Prostate gland (tissue), 2 donors: Measurements from ENCODE around the gene POFUT1. TPM values are rescaled to one million over a fixed set of nuclear protein-coding genes. Genes with fewer than 3 reads are reported as not detected.

Source experiments
- DNase-seq: peaks from one replicate; pipeline ENCODE4 v3.0.0-alpha.2; 2019; ENCODE audit warnings: low spot score
- H3K27ac ChIP-seq, 2 donors: fragments of 200-600 bp; sonication (generic); 2 replicates each; pipeline ENCODE4 v1.5.1; 2017 to 2019
- H3K27me3 ChIP-seq: fragments of 200-600 bp; sonication (generic); replicated peaks from 2 replicates; pipeline ENCODE4 v1.5.1; 2019; ENCODE audit not compliant: insufficient read depth
- H3K36me3 ChIP-seq, 2 donors: fragments of 200-600 bp; sonication (generic); 1 replicate in 1 of 2; 2 replicates in 1 of 2; pipeline versions ENCODE4 v1.5.1 to v1.8.1; 2017 to 2019
- H3K4me1 ChIP-seq: fragments of 200-600 bp; sonication (generic); replicated peaks from 2 replicates; pipeline ENCODE4 v1.5.1; 2019
- H3K4me3 ChIP-seq, 2 donors: fragments of 200-600 bp; sonication (generic); 2 replicates each; pipeline ENCODE4 v1.5.1; 2017 to 2019
- H3K9me3 ChIP-seq: fragments of 200-600 bp; sonication (generic); 2 replicates; pipeline ENCODE4 v1.5.1; 2017
- CTCF ChIP-seq, 4 experiments: fragments of 200-600 bp in 2 of 4; fragments of 450-650 bp in 2 of 4; sonication (generic) in 2 of 4; IDR thresholded peaks; 1 replicate in 3 of 4; 2 replicates in 1 of 4; pipeline ENCODE4 v1.5.1; 2016 to 2019; ENCODE audit warnings: antibody characterized with exemption in 4 of 4, mild to moderate bottlenecking in 2 of 4, moderate library complexity in 2 of 4
- POLR2A ChIP-seq: fragments of 450-650 bp; IDR thresholded peaks from one replicate; pipeline ENCODE4 v1.6.1; 2016; ENCODE audit warnings: antibody characterized with exemption, mild to moderate bottlenecking
- POLR2AphosphoS5 ChIP-seq: sonication (generic); formaldehyde crosslinking; IDR thresholded peaks from one replicate; pipeline ENCODE4 v1.6.1; 2017; ENCODE audit warnings: antibody characterized with exemption
- WGBS: methylation state at CpG from one replicate; pipeline ENCODE4 v1.1.5; 2018; 5-methylcytosine and 5-hydroxymethylcytosine counted together
- intact Hi-C: fragments of 100-400 bp; cut with DNase I; formaldehyde crosslinking; loops from one replicate; pipeline ENCODE4 v1.14.2; 2022
- total RNA-seq, 2 donors: library from RNA; depleted of rRNA; stranded (reverse); fragments of >200 nt; gene quantifications; one replicate each; pipeline ENCODE4 v1.1.0, GENCODE V29; 2016

POFUT1 gene
- total RNA-seq, 2 donors from 2014 or later = 33.2 to 44.3 TPM

GRCh38 chr20:32181606-32182005 is 26.1 kb upstream of the POFUT1 start:
- no peaks in the 10 kb centered on the region for H3K36me3 ChIP-seq
- no peak for DNase-seq
- H3K9me3 ChIP-seq = no peaks in the 10 kb centered on the region
- no peak overlapping the region for H3K4me3 ChIP-seq
- H3K27ac ChIP-seq = no peak overlapping the region
- 94% methylated on average over 2 of the region's 2 CpGs for WGBS
- TF ChIP-seq CTCF (IDR thresholded peaks at IDR 0.05) (no peak), POLR2A (no peak), POLR2AphosphoS5 (no peak)
- H3K4me1 ChIP-seq = no peaks in the 10 kb centered on the region
- intact Hi-C loops = no loop called here
- H3K27me3 ChIP-seq = no peaks in the 10 kb centered on the region

- Histone ChIP-seq H3K4me3 (no peak overlapping the region), H3K4me1 (peaks cover 2% of the 10 kb centered on the region), H3K27me3 (no peaks in the 10 kb centered on the region), H3K9me3 (no peaks in the 10 kb centered on the region), H3K36me3 (no peaks in the 10 kb centered on the region), H3K27ac (no peak overlapping the region)
- no peak for DNase-seq
- TF ChIP-seq POLR2A (no peak), POLR2AphosphoS5 (no peak), CTCF (IDR thresholded peaks at IDR 0.05) (no peak)
- intact Hi-C loops = no loop called here
- WGBS = 79% methylated on average over 4 of the region's 4 CpGs
These were observed 23.6 kb upstream of the POFUT1 start for GRCh38 chr20:32183947-32184635.

GRCh38 chr20:32184961-32185603 is 22.6 kb upstream of the POFUT1 start:
- intact Hi-C loops = no loop called here
- H3K4me3 ChIP-seq = no peak overlapping the region
- H3K27ac ChIP-seq = no peak overlapping the region
- H3K27me3 ChIP-seq = no peaks in the 10 kb centered on the region
- WGBS = 72% methylated on average over 10 of the region's 10 CpGs
- TF ChIP-seq CTCF (IDR thresholded peaks at IDR 0.05) (no peak), POLR2A (no peak), POLR2AphosphoS5 (no peak)
- no peaks in the 10 kb centered on the region for H3K9me3 ChIP-seq
- no peak for DNase-seq
- peaks cover 6% of the 10 kb centered on the region for H3K4me1 ChIP-seq
- no peaks in the 10 kb centered on the region for H3K36me3 ChIP-seq

- DNase-seq = no peak
- peaks cover 6% of the 10 kb centered on the region for H3K4me1 ChIP-seq
- no peaks in the 10 kb centered on the region for H3K9me3 ChIP-seq
- H3K36me3 ChIP-seq = no peaks in the 10 kb centered on the region
- no peak overlapping the region for H3K27ac ChIP-seq
- no peak overlapping the region for H3K4me3 ChIP-seq
- intact Hi-C loops = no loop called here
- H3K27me3 ChIP-seq = no peaks in the 10 kb centered on the region
- 89% methylated on average over 1 of the region's 1 CpG for WGBS
- no peak for TF ChIP-seq POLR2AphosphoS5
- TF ChIP-seq CTCF (IDR thresholded peaks at IDR 0.05) = no peak
- TF ChIP-seq POLR2A = no peak
These were observed 21.2 kb upstream of the POFUT1 start for GRCh38 chr20:32186506-32186905.
